Measurements from ENCODE around the gene TM2D3. TPM values are rescaled to one million over a fixed set of nuclear protein-coding genes. Genes with fewer than 3 reads are reported as not detected.

TM2D3 gene
- total and polyA plus RNA-seq, 2 experiments from 2014 or later: 26.2 to 36.6 TPM

- no peak for TF ChIP-seq ZNF462 (CRISPR knock-in tag; IDR thresholded peaks at IDR 0.05)
These were observed 38.1 kb downstream of the TM2D3 start (continued) for GRCh38 chr15:101614001-101614585.

- Histone ChIP-seq H3K27me3 (ENCODE audit: insufficient read depth) (no peaks in the 10 kb centered on the region), H3K9me2 (ENCODE audit: insufficient read depth) (no peaks in the 10 kb centered on the region), H2AFZ (no peak overlapping the region), H3K4me1 (ENCODE audit: insufficient read depth) (peaks cover 8% of the 10 kb centered on the region), H3K4me3 (no peak overlapping the region), H3K27ac (ENCODE audit: low read depth) (no peak overlapping the region), H4K20me1 (replicated peaks; ENCODE audit: insufficient read depth) (no peaks in the 10 kb centered on the region), H3F3A (replicated peaks; ENCODE audit: low read depth) (no peaks in the 10 kb centered on the region), H3K36me3 (ENCODE audit: insufficient read depth) (no peaks in the 10 kb centered on the region), H3K4me2 (no peak overlapping the region), H3K79me2 (replicated peaks; ENCODE audit: insufficient read depth) (no peaks in the 10 kb centered on the region)
- Mint-ChIP-seq H3K4me1 (peaks cover 24% of the 10 kb centered on the region), H3K27ac (no peak overlapping the region), H3K27me3 (ENCODE audit: insufficient read depth, low read depth, poor library complexity) (peaks cover 18% of the 10 kb centered on the region), H3K4me3 (no peak overlapping the region), H3K9me3 (no peaks in the 10 kb centered on the region; the same call in 2 of the 3 replicates), H3K36me3 (ENCODE audit: low read depth) (no peaks in the 10 kb centered on the region)
- ATAC-seq (no peak), DNase-seq (ENCODE audit: low spot score) (no peak)
- TF ChIP-seq ZNF114 (CRISPR knock-in tag; IDR thresholded peaks at IDR 0.05) (no peak), EZH2 (IDR thresholded peaks at IDR 0.05; ENCODE audit: low read depth, unreplicated experiment) (no peak), EZH2phosphoT487 (IDR thresholded peaks at IDR 0.05; ENCODE audit: unreplicated experiment) (no peak), ZNF462 (CRISPR knock-in tag; IDR thresholded peaks at IDR 0.05) (no peak), CTCF (conservative IDR thresholded peaks at IDR 0.05; ENCODE audit: low read depth in 2 of 2) (no peak)
These were observed 38.8 kb downstream of the TM2D3 start for GRCh38 chr15:101613130-101614000.

All from GM23338 (cell line).